Fibroblast of lung (primary cell): ENCODE data around the gene MGST3. TPM values are rescaled to one million over a fixed set of nuclear protein-coding genes. Genes with fewer than 3 reads are reported as not detected.

ENCODE experiments used
- DNase-seq, 2 donors: peaks; one replicate each; pipeline versions ENCODE4 v3.0.0 to v3.0.0-alpha.2; 2010; ENCODE audit warnings: low read depth in 2 of 2
- H2AFZ ChIP-seq: 2 replicates; pipeline ENCODE4 v1.5.1; 2012; ENCODE audit warnings: low read length, control low read depth, inconsistent platforms
- H3K27ac ChIP-seq: 2 replicates; pipeline ENCODE4 v1.5.1; 2011; ENCODE audit warnings: low read length, control low read depth; ENCODE audit not compliant: insufficient read depth
- H3K27me3 ChIP-seq: 2 replicates; pipeline ENCODE4 v1.5.1; 2011; ENCODE audit warnings: mild to moderate bottlenecking, low read length; ENCODE audit not compliant: control insufficient read depth, insufficient read depth
- H3K36me3 ChIP-seq: 2 replicates; pipeline ENCODE4 v1.5.1; 2011; ENCODE audit warnings: low read length; ENCODE audit not compliant: control insufficient read depth, insufficient read depth
- H3K4me1 ChIP-seq: 2 replicates; pipeline ENCODE4 v1.5.1; 2011; ENCODE audit warnings: low read length; ENCODE audit not compliant: control insufficient read depth, insufficient read depth; ENCODE audit errors: extremely low read depth
- H3K4me2 ChIP-seq: 2 replicates; pipeline ENCODE4 v1.5.1; 2011; ENCODE audit warnings: low read length, control low read depth; ENCODE audit not compliant: insufficient read depth; ENCODE audit errors: extremely low read depth
- H3K4me3 ChIP-seq, 4 experiments: fragments of 200-600 bp in 1 of 4; sonication (generic) in 1 of 4; replicated peaks in 1 of 4; 2 replicates each; pipeline ENCODE4 v1.5.1; 2011 to 2016; ENCODE audit warnings: low read length in 4 of 4, low read depth in 3 of 4, mild to moderate bottlenecking in 3 of 4, control low read depth in 2 of 4, inconsistent platforms in 1 of 4, mixed read lengths in 1 of 4; ENCODE audit not compliant: insufficient read depth in 1 of 4; ENCODE audit errors: control extremely low read depth in 1 of 4
- H3K79me2 ChIP-seq: 2 replicates; pipeline ENCODE4 v1.5.1; 2012; ENCODE audit warnings: mild to moderate bottlenecking, low read length, inconsistent platforms; ENCODE audit not compliant: control insufficient read depth, insufficient read depth
- H3K9ac ChIP-seq: 2 replicates; pipeline ENCODE4 v1.5.1; 2011; ENCODE audit warnings: mild to moderate bottlenecking, low read length, control low read depth; ENCODE audit not compliant: insufficient read depth
- H3K9me3 ChIP-seq: 2 replicates; pipeline ENCODE4 v1.5.1; 2012; ENCODE audit warnings: low read depth, low read length; ENCODE audit not compliant: control insufficient read depth, insufficient read depth
- H4K20me1 ChIP-seq: 2 replicates; pipeline ENCODE4 v1.5.1; 2011; ENCODE audit warnings: low read length; ENCODE audit not compliant: control insufficient read depth, insufficient read depth; ENCODE audit errors: extremely low read depth
- EZH2 ChIP-seq: IDR thresholded peaks from 2 replicates; pipeline ENCODE4 v1.5.1; 2012; ENCODE audit warnings: low read length, control low read depth, mild to moderate bottlenecking; ENCODE audit errors: missing control alignments
- polyA plus RNA-seq, 2 donors: library from polyadenylated mRNA; depleted of rRNA in 1 of 2; stranded (reverse) in 1 of 2; unstranded in 1 of 2; fragments of >200 nt; gene quantifications; 2 replicates each; pipeline ENCODE4 v1.2.1, GENCODE V29; 2011 to 2012; ENCODE audit warnings: missing spikeins in 1 of 2
- total RNA-seq: library from RNA; depleted of rRNA; stranded (reverse); fragments of >200 nt; gene quantifications from 2 replicates; pipeline ENCODE4 v1.2.1, GENCODE V29; 2014
- TF ChIP-seq, protein P1 (sequence below), 2 donors: IDR thresholded peaks in 1 of 2; conservative IDR thresholded peaks in 1 of 2; 1 replicate in 1 of 2; 2 replicates in 1 of 2; pipeline ENCODE4 v1.5.1; 2011 to 2012; ENCODE audit warnings: low read length in 2 of 2, control low read depth in 1 of 2, inconsistent platforms in 1 of 2, low read depth in 1 of 2, mild to moderate bottlenecking in 1 of 2

Gene MGST3
- total and polyA plus RNA-seq, 2 donors (not counting 1 experiment from before 2014, with no cell fraction given) = 346 to 355 TPM

- Histone ChIP-seq H3K36me3 (no peaks in the 10 kb centered on the region), H3K4me2 (peak overlapping the region; percentile 92), H3K9me3 (no peaks in the 10 kb centered on the region), H3K4me1 (peaks cover 8% of the 10 kb centered on the region), H3K4me3 (peak overlapping the region; percentile 27 to 75 (median 53)), H3K27ac (peak overlapping the region; percentile 85), H3K79me2 (no peaks in the 10 kb centered on the region), H3K9ac (peak overlapping the region; percentile 65), H4K20me1 (no peaks in the 10 kb centered on the region), H3K27me3 (peaks cover 10% of the 10 kb centered on the region), H2AFZ (peak overlapping the region; percentile 58)
- TF ChIP-seq, protein P1, sequence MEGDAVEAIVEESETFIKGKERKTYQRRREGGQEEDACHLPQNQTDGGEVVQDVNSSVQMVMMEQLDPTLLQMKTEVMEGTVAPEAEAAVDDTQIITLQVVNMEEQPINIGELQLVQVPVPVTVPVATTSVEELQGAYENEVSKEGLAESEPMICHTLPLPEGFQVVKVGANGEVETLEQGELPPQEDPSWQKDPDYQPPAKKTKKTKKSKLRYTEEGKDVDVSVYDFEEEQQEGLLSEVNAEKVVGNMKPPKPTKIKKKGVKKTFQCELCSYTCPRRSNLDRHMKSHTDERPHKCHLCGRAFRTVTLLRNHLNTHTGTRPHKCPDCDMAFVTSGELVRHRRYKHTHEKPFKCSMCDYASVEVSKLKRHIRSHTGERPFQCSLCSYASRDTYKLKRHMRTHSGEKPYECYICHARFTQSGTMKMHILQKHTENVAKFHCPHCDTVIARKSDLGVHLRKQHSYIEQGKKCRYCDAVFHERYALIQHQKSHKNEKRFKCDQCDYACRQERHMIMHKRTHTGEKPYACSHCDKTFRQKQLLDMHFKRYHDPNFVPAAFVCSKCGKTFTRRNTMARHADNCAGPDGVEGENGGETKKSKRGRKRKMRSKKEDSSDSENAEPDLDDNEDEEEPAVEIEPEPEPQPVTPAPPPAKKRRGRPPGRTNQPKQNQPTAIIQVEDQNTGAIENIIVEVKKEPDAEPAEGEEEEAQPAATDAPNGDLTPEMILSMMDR (conservative IDR thresholded peaks at IDR 0.05 in 1 of 2, IDR thresholded peaks at IDR 0.05 in 1 of 2; ENCODE audit: low read depth in 1 of 2, low read length in 2 of 2) = no peak
- TF ChIP-seq EZH2 = no peak
- peak in 1 of 2 donors; percentile 3 for DNase-seq
Observed at GRCh38 chr1:165598676-165599059, 32.4 kb upstream of the MGST3 start.

- DNase-seq = no peak
- Histone ChIP-seq H3K9me3 (no peaks in the 10 kb centered on the region), H3K27ac (no peak overlapping the region), H3K4me1 (peaks cover 8% of the 10 kb centered on the region), H3K36me3 (no peaks in the 10 kb centered on the region), H4K20me1 (no peaks in the 10 kb centered on the region), H3K4me2 (no peak overlapping the region), H3K27me3 (no peaks in the 10 kb centered on the region), H2AFZ (no peak overlapping the region), H3K4me3 (no peak overlapping the region), H3K9ac (no peak overlapping the region), H3K79me2 (no peaks in the 10 kb centered on the region)
- TF ChIP-seq EZH2 = no peak
- TF ChIP-seq, protein P1 (conservative IDR thresholded peaks at IDR 0.05 in 1 of 2, IDR thresholded peaks at IDR 0.05 in 1 of 2; ENCODE audit: low read depth in 1 of 2, low read length in 2 of 2) = no peak
Observed at GRCh38 chr1:165600793-165601192, 30.2 kb upstream of the MGST3 start.

- TF ChIP-seq, protein P1 (conservative IDR thresholded peaks at IDR 0.05 in 1 of 2, IDR thresholded peaks at IDR 0.05 in 1 of 2; ENCODE audit: low read depth in 1 of 2, low read length in 2 of 2) = no peak
- no peak for TF ChIP-seq EZH2
- H3K9ac ChIP-seq = no peak overlapping the region
- no peaks in the 10 kb centered on the region for H4K20me1 ChIP-seq
- no peaks in the 10 kb centered on the region for H3K36me3 ChIP-seq
- no peak overlapping the region for H3K4me3 ChIP-seq
- H2AFZ ChIP-seq = no peak overlapping the region
- no peak for DNase-seq
- H3K27me3 ChIP-seq = no peaks in the 10 kb centered on the region
- H3K27ac ChIP-seq = no peak overlapping the region
- no peak overlapping the region for H3K4me2 ChIP-seq
- no peaks in the 10 kb centered on the region for H3K9me3 ChIP-seq
- H3K4me1 ChIP-seq = no peaks in the 10 kb centered on the region
- no peaks in the 10 kb centered on the region for H3K79me2 ChIP-seq
Observed at GRCh38 chr1:165603810-165604209, 27.2 kb upstream of the MGST3 start.
